ENCODE measurements around the gene CLDN9. TPM values are rescaled to one million over a fixed set of nuclear protein-coding genes. Genes with fewer than 3 reads are reported as not detected.

Gene CLDN9
- total and polyA plus RNA-seq, 12 donors, result 0.19 to 3.2 (median 0.90) TPM

DNA sequence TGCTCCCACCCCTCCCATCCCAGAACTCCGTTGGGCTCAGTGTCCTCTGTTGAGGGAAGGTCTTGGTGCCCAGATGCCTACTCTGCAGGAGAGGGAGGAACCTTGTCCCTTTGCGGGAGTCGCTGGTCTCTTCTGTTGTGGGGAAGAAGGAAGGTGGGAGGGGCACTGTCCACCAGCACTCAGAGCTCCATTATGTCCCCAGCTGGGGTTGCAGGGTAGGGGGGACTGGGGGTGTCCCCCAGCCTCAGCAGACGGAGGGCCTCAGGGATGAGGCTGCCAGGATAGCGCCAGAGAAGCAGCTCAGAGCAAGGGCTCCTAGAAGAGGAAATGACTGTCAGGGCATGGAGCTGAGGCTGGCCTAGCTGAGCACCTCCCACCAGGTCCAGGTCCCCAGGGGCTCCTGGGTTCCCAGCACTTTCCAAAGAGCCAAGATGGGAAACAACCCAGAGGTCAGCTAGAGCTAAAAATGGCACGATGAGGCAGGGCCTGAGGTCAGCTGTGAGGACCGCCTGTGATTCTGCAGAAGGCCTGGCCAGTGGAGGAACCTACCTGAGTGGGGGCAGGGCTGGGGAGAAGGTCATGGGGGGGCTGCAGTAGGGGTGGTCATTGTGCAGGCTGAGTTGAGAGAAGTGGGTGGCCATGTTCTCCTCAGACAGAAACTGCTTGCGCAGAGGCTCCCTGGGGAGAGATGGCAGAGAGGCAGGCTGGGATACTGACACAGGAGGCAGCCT is 10.1 kb downstream of the CLDN9 start:
- intact Hi-C loops (cut with DNase I), result no loop called here
- peak overlapping the region; percentile 22 to 100 (median 97) for H3K27ac ChIP-seq
- TF ChIP-seq, protein P1, sequence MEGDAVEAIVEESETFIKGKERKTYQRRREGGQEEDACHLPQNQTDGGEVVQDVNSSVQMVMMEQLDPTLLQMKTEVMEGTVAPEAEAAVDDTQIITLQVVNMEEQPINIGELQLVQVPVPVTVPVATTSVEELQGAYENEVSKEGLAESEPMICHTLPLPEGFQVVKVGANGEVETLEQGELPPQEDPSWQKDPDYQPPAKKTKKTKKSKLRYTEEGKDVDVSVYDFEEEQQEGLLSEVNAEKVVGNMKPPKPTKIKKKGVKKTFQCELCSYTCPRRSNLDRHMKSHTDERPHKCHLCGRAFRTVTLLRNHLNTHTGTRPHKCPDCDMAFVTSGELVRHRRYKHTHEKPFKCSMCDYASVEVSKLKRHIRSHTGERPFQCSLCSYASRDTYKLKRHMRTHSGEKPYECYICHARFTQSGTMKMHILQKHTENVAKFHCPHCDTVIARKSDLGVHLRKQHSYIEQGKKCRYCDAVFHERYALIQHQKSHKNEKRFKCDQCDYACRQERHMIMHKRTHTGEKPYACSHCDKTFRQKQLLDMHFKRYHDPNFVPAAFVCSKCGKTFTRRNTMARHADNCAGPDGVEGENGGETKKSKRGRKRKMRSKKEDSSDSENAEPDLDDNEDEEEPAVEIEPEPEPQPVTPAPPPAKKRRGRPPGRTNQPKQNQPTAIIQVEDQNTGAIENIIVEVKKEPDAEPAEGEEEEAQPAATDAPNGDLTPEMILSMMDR (IDR thresholded peaks at IDR 0.05), result no peak
- DNase-seq (peak in 1 of 2 donors; percentile 61), ATAC-seq (peak in 7 of 8 donors; percentile 0 to 15 (median 2))
- 26 to 36% methylated on average over 8 of the region's 8 CpGs for WGBS, 2 donors
- H3K4me1 ChIP-seq, result peaks cover 23 to 68% (median 53%) of the 10 kb centered on the region in 9 donors
- H3K27me3 ChIP-seq, result peaks cover 2 to 17% (median 9%) of the 10 kb centered on the region in 7 donors
- H3K36me3 ChIP-seq, result peaks cover 0 to 24% (median 17%) of the 10 kb centered on the region in 9 donors
- H3K9me3 ChIP-seq, result no peaks in the 10 kb centered on the region
- H3K4me3 ChIP-seq, result peak overlapping the region; percentile 43 to 87 (median 74)

DNA sequence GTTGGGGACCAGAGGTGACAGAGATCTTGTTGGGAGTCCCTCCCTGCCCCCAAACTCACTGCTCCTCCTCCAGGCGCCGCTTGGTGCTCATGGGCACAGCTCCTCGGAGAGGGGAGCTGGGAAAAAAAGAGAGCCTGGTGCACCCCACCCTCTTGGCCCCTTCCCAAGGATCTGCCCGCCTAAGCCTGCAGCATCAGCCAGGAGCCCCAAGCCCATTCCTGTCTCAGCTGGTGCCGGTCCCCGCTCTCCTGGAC is 10.6 kb downstream of the CLDN9 start:
- Histone ChIP-seq H3K4me1 (peaks cover 23 to 68% (median 49%) of the 10 kb centered on the region in 9 donors), H3K27me3 (peaks cover 0 to 12% (median 4%) of the 10 kb centered on the region in 7 donors), H3K4me3 (peak overlapping the region; percentile 43 to 87 (median 74)), H3K36me3 (peaks cover 0 to 25% (median 17%) of the 10 kb centered on the region in 9 donors), H3K27ac (peak overlapping the region; percentile 88 to 100 (median 97)), H3K9me3 (no peaks in the 10 kb centered on the region)
- TF ChIP-seq, protein P1 (IDR thresholded peaks at IDR 0.05), result no peak
- intact Hi-C loops (cut with DNase I), result no loop called here
- 2 to 14% methylated on average over 4 to 6 of the region's 6 CpGs for WGBS, 2 donors
- peak in 1 of 2 donors; percentile 62 for DNase-seq
- ATAC-seq, result peak in 5 of 8 donors; percentile 0 to 6 (median 1)

DNA sequence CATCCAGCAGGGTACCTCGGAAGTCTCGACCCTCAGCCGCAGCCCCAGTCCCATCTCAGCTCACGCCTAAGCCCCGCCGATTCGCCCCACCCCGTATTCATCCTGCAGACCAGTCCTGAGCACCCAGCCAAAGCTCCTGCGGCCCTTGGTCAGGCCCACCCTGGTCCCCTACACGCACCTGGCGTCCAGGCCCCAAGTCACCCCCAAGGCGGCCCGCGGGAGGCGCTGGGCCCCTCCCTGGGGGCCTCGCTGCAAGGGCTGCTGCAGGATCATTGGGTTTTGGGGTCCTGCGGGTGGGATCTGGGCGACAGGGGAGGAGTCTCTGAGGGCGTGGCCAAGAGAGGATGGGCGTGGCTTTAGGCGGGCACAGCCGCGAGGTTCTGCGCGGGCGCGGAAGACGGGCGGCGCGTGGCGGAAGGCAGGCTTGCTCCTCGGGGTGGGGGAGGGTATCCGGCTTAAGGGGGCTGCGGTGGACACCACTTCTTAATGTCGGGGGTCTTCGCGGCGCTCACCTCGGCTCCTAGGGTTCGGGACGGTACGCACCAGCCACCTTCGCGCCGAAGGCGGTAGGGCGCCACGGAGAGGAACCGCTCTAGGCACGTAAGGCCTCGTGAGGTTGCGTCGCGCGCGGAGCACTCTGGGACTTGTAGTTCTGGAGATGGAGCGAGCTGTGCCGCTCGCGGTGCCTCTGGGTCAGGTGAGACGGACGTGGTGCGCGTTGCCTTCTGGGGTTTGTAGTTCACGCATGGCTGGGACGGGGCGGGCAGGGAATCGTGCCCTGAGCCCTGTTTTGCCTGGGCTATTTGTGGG is 11.2 kb downstream of the CLDN9 start, which contains the start of the genes HCFC1R1 and THOC6:
TSS of gene HCFC1R1 (minus strand) at position 274 of the 810 bp plus-strand sequence. CDS start at position 273, 1 bp downstream.
TSS of gene THOC6 (plus strand) at position 367 of the 810 bp plus-strand sequence. CDS start at position 659, 292 bp downstream.
- H3K36me3 ChIP-seq, result peaks cover 0 to 25% (median 17%) of the 10 kb centered on the region in 9 donors
- H3K4me1 ChIP-seq, result peaks cover 23 to 68% (median 50%) of the 10 kb centered on the region in 9 donors
- H3K4me3 ChIP-seq, result peak within 1 kb of the TSS; percentile 43 to 87 (median 74)
- intact Hi-C loops (cut with DNase I), result no loop called here
- WGBS, 2 donors, result 0 to 1% methylated on average over 69 of the region's 69 CpGs
- no peaks in the 10 kb centered on the region for H3K9me3 ChIP-seq
- DNase-seq (peak; percentile 96), ATAC-seq (peak; percentile 67 to 84 (median 78))
- TF ChIP-seq, protein P1 (IDR thresholded peaks at IDR 0.05), result peak in 1 of 9 donors; percentile 21
- H3K27me3 ChIP-seq, result peaks cover 0 to 12% (median 3%) of the 10 kb centered on the region in 7 donors
- H3K27ac ChIP-seq, result peak within 1 kb of the TSS; percentile 88 to 100 (median 97)
